Peyer's patch (tissue), 4 donors: ENCODE measurements around the gene ID1. TPM values are rescaled to one million over a fixed set of nuclear protein-coding genes. Genes with fewer than 3 reads are reported as not detected.
A peak's percentile ranks its signal among the peaks of the same experiment; 100 is the strongest.

ENCODE experiments used
- DNase-seq, 3 donors: peaks; one replicate each; pipeline ENCODE4 v3.0.0-alpha.2; 2017 to 2019
- H3K27ac ChIP-seq, 4 donors: fragments of 200-600 bp; sonication (generic); one replicate each; pipeline ENCODE4 v1.5.1; 2016 to 2019
- H3K27me3 ChIP-seq, 2 donors: fragments of 200-600 bp; sonication (generic); one replicate each; pipeline ENCODE4 v1.5.1; 2019
- H3K36me3 ChIP-seq, 3 donors: fragments of 200-600 bp; sonication (generic); one replicate each; pipeline ENCODE4 v1.5.1; 2016 to 2019
- H3K4me1 ChIP-seq, 4 donors: fragments of 200-600 bp; sonication (generic); one replicate each; pipeline ENCODE4 v1.5.1; 2016 to 2019
- H3K4me3 ChIP-seq, 4 donors: fragments of 200-600 bp; sonication (generic); 1 replicate in 3 of 4; 2 replicates in 1 of 4; pipeline ENCODE4 v1.5.1; 2016 to 2019; ENCODE audit warnings: mild to moderate bottlenecking in 1 of 4
- H3K9me3 ChIP-seq, 4 donors: fragments of 200-600 bp; sonication (generic); one replicate each; pipeline ENCODE4 v1.5.1; 2016 to 2019; ENCODE audit warnings: mild to moderate bottlenecking in 1 of 4
- POLR2A ChIP-seq, 2 donors: fragments of 450-650 bp; IDR thresholded peaks; one replicate each; pipeline ENCODE4 v1.5.1; 2017; ENCODE audit warnings: antibody characterized with exemption in 2 of 2, mild to moderate bottlenecking in 2 of 2, moderate library complexity in 2 of 2
- total RNA-seq, 4 donors: library from RNA; depleted of rRNA; stranded (reverse); fragments of >200 nt; gene quantifications; one replicate each; pipeline ENCODE4 v1.1.0, GENCODE V29; 2016
- TF ChIP-seq, protein P1 (sequence below), 6 experiments: fragments of 450-650 bp in 4 of 6; fragments of 200-600 bp in 2 of 6; sonication (generic) in 1 of 6; IDR thresholded peaks; one replicate each; pipeline ENCODE4 v1.5.1; 2017 to 2019; ENCODE audit warnings: antibody characterized with exemption in 6 of 6, mild to moderate bottlenecking in 3 of 6, moderate library complexity in 1 of 6

Gene ID1, protein sequence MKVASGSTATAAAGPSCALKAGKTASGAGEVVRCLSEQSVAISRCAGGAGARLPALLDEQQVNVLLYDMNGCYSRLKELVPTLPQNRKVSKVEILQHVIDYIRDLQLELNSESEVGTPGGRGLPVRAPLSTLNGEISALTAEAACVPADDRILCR
- total RNA-seq, result 100 to 1,000 TPM; 408 to 760 (median 570) TPM

DNA sequence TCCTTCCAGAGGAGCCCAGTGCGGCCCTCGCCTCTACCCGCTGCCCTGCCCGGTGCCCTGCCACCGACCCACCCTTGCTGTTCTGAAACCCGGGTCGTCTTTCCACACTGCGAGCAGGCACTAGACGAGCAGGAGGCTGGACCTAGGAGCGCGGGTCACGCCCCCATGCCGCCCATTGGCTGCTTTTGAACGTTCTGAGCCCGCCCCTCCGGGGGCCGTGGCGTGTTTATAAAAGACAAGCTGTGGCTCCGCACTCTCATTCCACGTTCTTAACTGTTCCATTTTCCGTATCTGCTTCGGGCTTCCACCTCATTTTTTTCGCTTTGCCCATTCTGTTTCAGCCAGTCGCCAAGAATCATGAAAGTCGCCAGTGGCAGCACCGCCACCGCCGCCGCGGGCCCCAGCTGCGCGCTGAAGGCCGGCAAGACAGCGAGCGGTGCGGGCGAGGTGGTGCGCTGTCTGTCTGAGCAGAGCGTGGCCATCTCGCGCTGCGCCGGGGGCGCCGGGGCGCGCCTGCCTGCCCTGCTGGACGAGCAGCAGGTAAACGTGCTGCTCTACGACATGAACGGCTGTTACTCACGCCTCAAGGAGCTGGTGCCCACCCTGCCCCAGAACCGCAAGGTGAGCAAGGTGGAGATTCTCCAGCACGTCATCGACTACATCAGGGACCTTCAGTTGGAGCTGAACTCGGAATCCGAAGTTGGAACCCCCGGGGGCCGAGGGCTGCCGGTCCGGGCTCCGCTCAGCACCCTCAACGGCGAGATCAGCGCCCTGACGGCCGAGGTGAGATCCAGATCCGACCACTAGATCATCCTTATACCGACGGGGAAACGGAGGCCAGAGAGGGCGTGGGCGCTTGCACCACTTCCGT is at the start of gene ID1:
Gene ID1 (plus strand): TSS at position 259 of the 871 bp plus-strand sequence. CDS start 99 bp downstream, at position 358.
- Histone ChIP-seq H3K4me3 (peak within 1 kb of the TSS; percentile 67 to 95 (median 70)), H3K27ac (peak within 1 kb of the TSS; percentile 72 to 99 (median 89)), H3K36me3 (no peaks in the 10 kb centered on the region), H3K27me3 (no peaks in the 10 kb centered on the region), H3K4me1 (peaks cover 0 to 24% (median 8%) of the 10 kb centered on the region in 4 donors), H3K9me3 (no peaks in the 10 kb centered on the region)
- peak; percentile 91 to 98 (median 97) for DNase-seq
- TF ChIP-seq, protein P1, sequence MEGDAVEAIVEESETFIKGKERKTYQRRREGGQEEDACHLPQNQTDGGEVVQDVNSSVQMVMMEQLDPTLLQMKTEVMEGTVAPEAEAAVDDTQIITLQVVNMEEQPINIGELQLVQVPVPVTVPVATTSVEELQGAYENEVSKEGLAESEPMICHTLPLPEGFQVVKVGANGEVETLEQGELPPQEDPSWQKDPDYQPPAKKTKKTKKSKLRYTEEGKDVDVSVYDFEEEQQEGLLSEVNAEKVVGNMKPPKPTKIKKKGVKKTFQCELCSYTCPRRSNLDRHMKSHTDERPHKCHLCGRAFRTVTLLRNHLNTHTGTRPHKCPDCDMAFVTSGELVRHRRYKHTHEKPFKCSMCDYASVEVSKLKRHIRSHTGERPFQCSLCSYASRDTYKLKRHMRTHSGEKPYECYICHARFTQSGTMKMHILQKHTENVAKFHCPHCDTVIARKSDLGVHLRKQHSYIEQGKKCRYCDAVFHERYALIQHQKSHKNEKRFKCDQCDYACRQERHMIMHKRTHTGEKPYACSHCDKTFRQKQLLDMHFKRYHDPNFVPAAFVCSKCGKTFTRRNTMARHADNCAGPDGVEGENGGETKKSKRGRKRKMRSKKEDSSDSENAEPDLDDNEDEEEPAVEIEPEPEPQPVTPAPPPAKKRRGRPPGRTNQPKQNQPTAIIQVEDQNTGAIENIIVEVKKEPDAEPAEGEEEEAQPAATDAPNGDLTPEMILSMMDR (IDR thresholded peaks at IDR 0.05), result peak in 1 of 6 experiments; percentile 14
- TF ChIP-seq POLR2A (IDR thresholded peaks at IDR 0.05), result peak; percentile 99 to 100

DNA sequence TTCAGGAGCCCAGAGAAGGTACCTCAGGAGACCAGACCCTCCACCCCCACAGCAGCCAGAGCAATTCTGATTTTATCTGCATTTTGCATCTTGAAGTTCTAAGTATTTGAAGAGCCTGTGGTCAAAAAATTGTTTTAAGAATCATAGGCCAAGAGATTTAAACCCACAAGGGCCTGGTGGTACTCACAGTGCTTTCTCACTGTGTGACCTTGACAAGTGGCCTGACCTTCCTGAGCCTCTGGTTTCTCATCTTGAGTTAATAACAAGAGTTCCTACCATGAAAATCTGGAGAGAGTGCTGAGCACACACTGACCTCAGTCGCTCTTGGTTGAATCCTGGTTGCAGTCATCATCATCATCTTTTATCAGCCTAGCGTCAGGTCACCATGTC is 45.4 kb upstream of the ID1 start:
- Histone ChIP-seq H3K27ac (peak overlapping the region in 2 of 4 donors; percentile 84 to 89), H3K36me3 (peaks cover 0 to 51% (median 0%) of the 10 kb centered on the region in 3 donors), H3K4me3 (no peak overlapping the region), H3K9me3 (no peaks in the 10 kb centered on the region), H3K4me1 (peaks cover 0 to 16% (median 0%) of the 10 kb centered on the region in 4 donors), H3K27me3 (no peaks in the 10 kb centered on the region)
- no peak for DNase-seq
- TF ChIP-seq, protein P1 (IDR thresholded peaks at IDR 0.05), result no peak
- no peak for TF ChIP-seq POLR2A (IDR thresholded peaks at IDR 0.05)

DNA sequence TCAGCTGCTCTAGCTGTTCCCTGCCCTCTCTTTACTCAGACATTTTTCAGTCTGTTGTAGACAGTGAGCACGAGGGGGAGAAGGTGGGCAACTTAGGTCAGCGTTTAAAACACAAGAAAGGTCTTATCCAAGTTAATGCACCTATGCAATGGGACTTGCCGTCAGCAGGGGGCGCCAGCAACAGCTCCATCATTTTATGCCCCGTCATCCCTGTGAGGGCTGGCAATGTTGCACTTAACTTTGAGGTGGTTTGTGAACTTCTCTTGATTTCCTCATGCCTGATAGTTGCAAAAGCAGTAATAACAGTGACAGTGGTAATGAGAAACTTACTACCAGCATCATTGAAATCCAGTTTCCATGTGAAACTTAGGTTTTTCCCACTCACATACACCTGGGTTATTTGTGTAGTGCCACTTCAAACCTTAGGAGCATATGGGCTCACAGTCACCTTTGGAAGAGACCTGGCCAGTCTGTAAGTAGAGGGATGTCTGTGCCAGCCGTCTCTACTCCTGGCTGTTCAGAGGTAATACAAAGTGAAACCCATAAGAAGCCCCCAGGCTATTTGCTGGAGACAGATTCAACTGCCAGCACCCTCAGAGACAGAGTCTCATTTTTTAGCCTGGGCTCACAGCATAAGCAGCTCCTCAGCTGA is 44.9 kb upstream of the ID1 start:
- Histone ChIP-seq H3K27ac (peak overlapping the region in 3 of 4 donors; percentile 63 to 89 (median 84)), H3K36me3 (peaks cover 0 to 45% (median 0%) of the 10 kb centered on the region in 3 donors), H3K27me3 (no peaks in the 10 kb centered on the region), H3K9me3 (no peaks in the 10 kb centered on the region), H3K4me3 (no peak overlapping the region), H3K4me1 (peaks cover 0 to 16% (median 0%) of the 10 kb centered on the region in 4 donors)
- peak; percentile 55 to 86 (median 82) for DNase-seq
- TF ChIP-seq POLR2A (IDR thresholded peaks at IDR 0.05), result no peak
- TF ChIP-seq, protein P1 (IDR thresholded peaks at IDR 0.05), result peak; percentile 68 to 89 (median 85)

DNA sequence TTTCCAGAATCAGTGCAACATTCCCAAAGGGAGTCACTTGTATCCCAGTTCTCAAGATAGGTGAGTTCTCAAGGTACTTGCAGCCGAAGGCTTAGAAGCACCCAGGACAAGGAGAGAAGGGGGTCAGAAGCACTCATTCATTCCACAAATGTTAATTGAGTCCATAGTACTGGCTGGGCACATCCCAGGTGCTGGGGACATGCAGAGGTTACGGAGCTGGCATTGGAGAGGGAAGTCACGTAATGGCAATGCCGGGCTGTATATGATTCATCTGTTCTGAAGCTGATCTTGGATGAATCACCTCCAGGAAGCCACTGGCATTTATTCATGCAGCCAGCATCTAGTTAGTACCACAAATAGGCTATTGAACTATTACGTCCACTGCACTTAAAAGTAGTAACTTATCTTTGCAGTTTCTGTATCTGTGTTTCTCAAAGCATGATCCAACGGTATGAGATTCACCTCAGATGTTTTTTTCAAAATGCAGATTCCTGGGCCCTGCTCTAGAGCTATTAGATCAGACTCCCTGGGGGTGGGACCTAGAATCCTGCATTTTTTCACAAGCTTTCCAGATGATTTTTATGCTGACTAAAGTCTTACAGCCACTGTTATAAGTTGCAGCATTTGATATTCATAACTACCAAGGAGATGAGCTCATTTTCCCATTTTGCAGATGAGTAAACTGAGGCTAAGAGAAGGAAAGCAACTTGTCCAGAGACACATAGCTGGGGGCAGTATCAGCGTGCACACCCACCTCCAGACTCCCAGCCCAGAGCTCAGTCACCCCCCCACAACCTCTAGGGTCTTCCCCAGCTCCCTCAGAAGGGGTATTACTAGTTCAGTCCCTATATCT is 44.1 kb upstream of the ID1 start:
- DNase-seq, result peak in 2 of 3 donors; percentile 71 to 82
- H3K4me3 ChIP-seq, result no peak overlapping the region
- no peaks in the 10 kb centered on the region for H3K27me3 ChIP-seq
- TF ChIP-seq, protein P1 (IDR thresholded peaks at IDR 0.05), result no peak
- TF ChIP-seq POLR2A (IDR thresholded peaks at IDR 0.05), result peak in 1 of 2 donors; percentile 58
- peaks cover 0 to 17% (median 0%) of the 10 kb centered on the region in 4 donors for H3K4me1 ChIP-seq
- H3K36me3 ChIP-seq, result peaks cover 0 to 39% (median 0%) of the 10 kb centered on the region in 3 donors
- H3K9me3 ChIP-seq, result no peaks in the 10 kb centered on the region
- H3K27ac ChIP-seq, result peak overlapping the region in 3 of 4 donors; percentile 63 to 89 (median 84)
